ENCODE measurements around the gene PNKP. TPM values are rescaled to one million over a fixed set of nuclear protein-coding genes. Genes with fewer than 3 reads are reported as not detected.

Gene PNKP
- total and polyA plus RNA-seq, 7 experiments from 2014 or later = 19.4 to 174 (median 153) TPM

GRCh38 chr19:49851456-49852259 lies 15.7 kb downstream of the PNKP start:
- intact Hi-C loops (cut with micrococcal nuclease) = loop anchor here (1.0 to 2.0 kb wide), 4 partner anchors 16 to 271 kb away; partner anchors contain the start of genes NOSIP (in 2 of the 2), PRRG2 (in 2 of the 2), ATF5 (in 1 of the 2) and NUP62 (in 1 of the 2)
- peak overlapping the region; percentile 46 for H3K4me3 ChIP-seq (ENCODE audit: low read length)
- H3K9me3 ChIP-seq (ENCODE audit: control insufficient read depth in 2 of 3, low read length in 3 of 3) = no peaks in the 10 kb centered on the region
- H3K36me3 Mint-ChIP-seq = peaks cover 0 to 10% (median 4%) of the 10 kb centered on the region in 5 donors
- peaks cover 7 to 25% of the 10 kb centered on the region in 2 donors for H3K4me1 ChIP-seq (ENCODE audit: control insufficient read depth in 2 of 2, insufficient read depth in 2 of 2, low read length in 2 of 2)
- peaks cover 0 to 11% (median 0%) of the 10 kb centered on the region in 5 donors for H3K27me3 Mint-ChIP-seq
- peaks cover 22 to 37% (median 33%) of the 10 kb centered on the region in 7 donors for H3K4me1 Mint-ChIP-seq
- POLR2A ChIA-PET = interaction anchor here (0.7 to 4.5 kb wide), 17 partner anchors 9 to 1522 kb away, joined by 3 to 39 read pairs (median 4); partner anchors contain the start of genes AKT1S1, BCL2L12, FUZ and IRF3
- H3K4me3 Mint-ChIP-seq = peak overlapping the region; percentile 74 to 93 (median 88)
- peaks cover 0 to 29% (median 0%) of the 10 kb centered on the region in 3 experiments for H3K36me3 ChIP-seq (ENCODE audit: control insufficient read depth in 2 of 3, insufficient read depth in 3 of 3, low read length in 3 of 3)
- peak; percentile 12 for ATAC-seq
- no peaks in the 10 kb centered on the region for H3K27me3 ChIP-seq (ENCODE audit: control insufficient read depth in 2 of 2, insufficient read depth in 2 of 2, low read length in 2 of 2)
- peak in 5 of 9 donors; percentile 33 to 40 (median 38) for DNase-seq
- peak overlapping the region; percentile 99 for H3K27ac ChIP-seq (ENCODE audit: low read depth, low read length)
- CTCF ChIA-PET = no interaction called here
- H3K27ac Mint-ChIP-seq = peak overlapping the region; percentile 65 to 93 (median 87)
- H3K9me3 Mint-ChIP-seq = peaks cover 0 to 10% (median 3%) of the 10 kb centered on the region in 11 donors

GRCh38 chr19:49850487-49851342 lies 16.7 kb downstream of the PNKP start, which contains the start of gene PTOV1:
PTOV1 (plus strand) TSS chr19:49851159.
- H3K9me3 Mint-ChIP-seq = peaks cover 0 to 10% (median 3%) of the 10 kb centered on the region in 11 donors
- H3K27ac ChIP-seq (ENCODE audit: low read depth, low read length) = peak within 1 kb of the TSS; percentile 99
- H3K27me3 ChIP-seq (ENCODE audit: control insufficient read depth in 2 of 2, insufficient read depth in 2 of 2, low read length in 2 of 2) = no peaks in the 10 kb centered on the region
- ChIA-PET POLR2A (interaction anchor here (0.8 to 4.5 kb wide), 22 partner anchors 8 to 1521 kb away, joined by 3 to 39 read pairs (median 4); partner anchors contain the start of genes AKT1S1, BCL2L12, FUZ and GYS1), CTCF (interaction anchor here (0.8 kb wide), 1 partner anchor 26 kb away, joined by 3 read pairs; the partner anchor contains the start of gene AKT1S1)
- peak within 1 kb of the TSS; percentile 89 for H3K4me3 ChIP-seq (ENCODE audit: low read length)
- intact Hi-C loops (cut with micrococcal nuclease) = loop anchor here (1.0 to 2.0 kb wide), 10 partner anchors 17 to 270 kb away; partner anchors contain the start of genes AKT1S1 (in 2 of the 2), ATF5 (in 2 of the 2), FUZ (in 2 of the 2) and MED25 (in 2 of the 2)
- peaks cover 0 to 10% (median 4%) of the 10 kb centered on the region in 5 donors for H3K36me3 Mint-ChIP-seq
- peaks cover 0 to 20% (median 0%) of the 10 kb centered on the region in 3 experiments for H3K36me3 ChIP-seq (ENCODE audit: control insufficient read depth in 2 of 3, insufficient read depth in 3 of 3, low read length in 3 of 3)
- peak; percentile 93 for ATAC-seq
- H3K27me3 Mint-ChIP-seq = peaks cover 0 to 11% (median 0%) of the 10 kb centered on the region in 5 donors
- peak; percentile 78 to 97 (median 88) for DNase-seq
- peaks cover 7 to 25% of the 10 kb centered on the region in 2 donors for H3K4me1 ChIP-seq (ENCODE audit: control insufficient read depth in 2 of 2, insufficient read depth in 2 of 2, low read length in 2 of 2)
- H3K9me3 ChIP-seq (ENCODE audit: control insufficient read depth in 2 of 3, low read length in 3 of 3) = no peaks in the 10 kb centered on the region
- peak within 1 kb of the TSS; percentile 91 to 96 (median 92) for H3K4me3 Mint-ChIP-seq
- peaks cover 22 to 37% (median 33%) of the 10 kb centered on the region in 7 donors for H3K4me1 Mint-ChIP-seq
- H3K27ac Mint-ChIP-seq = peak within 1 kb of the TSS; percentile 85 to 98 (median 95)

- Histone ChIP-seq H3K27me3 (ENCODE audit: control insufficient read depth in 2 of 2, insufficient read depth in 2 of 2, low read length in 2 of 2) (no peaks in the 10 kb centered on the region), H3K4me1 (ENCODE audit: control insufficient read depth in 2 of 2, insufficient read depth in 2 of 2, low read length in 2 of 2) (peaks cover 7 to 25% of the 10 kb centered on the region in 2 donors), H3K36me3 (ENCODE audit: control insufficient read depth in 2 of 3, insufficient read depth in 3 of 3, low read length in 3 of 3) (peaks cover 0 to 14% (median 0%) of the 10 kb centered on the region in 3 experiments), H3K27ac (ENCODE audit: low read depth, low read length) (peak overlapping the region; percentile 99), H3K9me3 (ENCODE audit: control insufficient read depth in 2 of 3, low read length in 3 of 3) (no peaks in the 10 kb centered on the region), H3K4me3 (ENCODE audit: low read length) (peak overlapping the region; percentile 89)
- no peak for DNase-seq
- Mint-ChIP-seq H3K27me3 (peaks cover 0 to 12% (median 0%) of the 10 kb centered on the region in 5 donors), H3K4me1 (peaks cover 22 to 37% (median 33%) of the 10 kb centered on the region in 7 donors), H3K36me3 (peaks cover 0 to 8% (median 4%) of the 10 kb centered on the region in 5 donors), H3K27ac (peak overlapping the region; percentile 79 to 98 (median 95)), H3K9me3 (peaks cover 0 to 10% (median 2%) of the 10 kb centered on the region in 11 donors), H3K4me3 (peak overlapping the region; percentile 78 to 96 (median 92))
- ATAC-seq = no peak
- intact Hi-C loops (cut with micrococcal nuclease) = loop anchor here (1.0 to 2.0 kb wide), 10 partner anchors 17 to 269 kb away; partner anchors contain the start of genes AKT1S1 (in 2 of the 2), ATF5 (in 2 of the 2), FUZ (in 2 of the 2) and MED25 (in 2 of the 2)
- CTCF ChIA-PET = interaction anchor here (0.8 kb wide), 1 partner anchor 27 kb away, joined by 3 read pairs; the partner anchor contains the start of gene AKT1S1
- POLR2A ChIA-PET = interaction anchor here (0.8 to 4.5 kb wide), 17 partner anchors 9 to 857 kb away, joined by 3 to 39 read pairs (median 5); partner anchors contain the start of genes AKT1S1, FUZ, GYS1 and MED25
Measured at GRCh38 chr19:49850221-49850486, 17.2 kb downstream of the PNKP start.

GRCh38 chr19:49849433-49850220 lies 17.7 kb downstream of the PNKP start:
- Histone ChIP-seq H3K27ac (ENCODE audit: low read depth, low read length) (no peak overlapping the region), H3K36me3 (ENCODE audit: control insufficient read depth in 2 of 3, insufficient read depth in 3 of 3, low read length in 3 of 3) (peaks cover 0 to 9% (median 0%) of the 10 kb centered on the region in 3 experiments), H3K27me3 (ENCODE audit: control insufficient read depth in 2 of 2, insufficient read depth in 2 of 2, low read length in 2 of 2) (no peaks in the 10 kb centered on the region), H3K9me3 (ENCODE audit: control insufficient read depth in 2 of 3, low read length in 3 of 3) (no peaks in the 10 kb centered on the region), H3K4me1 (ENCODE audit: control insufficient read depth in 2 of 2, insufficient read depth in 2 of 2, low read length in 2 of 2) (peaks cover 7 to 25% of the 10 kb centered on the region in 2 donors), H3K4me3 (ENCODE audit: low read length) (peak overlapping the region; percentile 89)
- peaks cover 0 to 13% (median 0%) of the 10 kb centered on the region in 5 donors for H3K27me3 Mint-ChIP-seq
- peak overlapping the region; percentile 78 to 96 (median 92) for H3K4me3 Mint-ChIP-seq
- ATAC-seq (no peak), DNase-seq (no peak)
- POLR2A ChIA-PET = interaction anchor here (0.8 to 4.5 kb wide), 10 partner anchors 15 to 256 kb away, joined by 3 to 39 read pairs (median 6); partner anchors contain the start of genes AKT1S1, FUZ, MED25 and TBC1D17
- intact Hi-C loops (cut with micrococcal nuclease) = loop anchor here (1.0 to 2.0 kb wide), 10 partner anchors 18 to 269 kb away; partner anchors contain the start of genes AKT1S1 (in 2 of the 2), ATF5 (in 2 of the 2), FUZ (in 2 of the 2) and MED25 (in 2 of the 2)
- H3K4me1 Mint-ChIP-seq = peaks cover 22 to 37% (median 33%) of the 10 kb centered on the region in 7 donors
- CTCF ChIA-PET = no interaction called here
- H3K9me3 Mint-ChIP-seq = peaks cover 0 to 10% (median 2%) of the 10 kb centered on the region in 11 donors
- H3K36me3 Mint-ChIP-seq = peaks cover 0 to 8% (median 4%) of the 10 kb centered on the region in 5 donors
- peak overlapping the region; percentile 59 to 98 (median 95) for H3K27ac Mint-ChIP-seq

GRCh38 chr19:49848938-49849337 lies 18.4 kb downstream of the PNKP start:
- intact Hi-C loops (cut with micrococcal nuclease) = no loop called here
- CTCF ChIA-PET = no interaction called here
- POLR2A ChIA-PET = interaction anchor here (0.7 to 4.5 kb wide), 3 partner anchors 34 to 131 kb away, joined by 3 to 39 read pairs (median 9); partner anchors contain the start of gene FUZ
- peak overlapping the region; percentile 5 to 83 (median 68) for H3K4me3 Mint-ChIP-seq
- H3K4me1 ChIP-seq (ENCODE audit: control insufficient read depth in 2 of 2, insufficient read depth in 2 of 2, low read length in 2 of 2) = peaks cover 7 to 25% of the 10 kb centered on the region in 2 donors
- ATAC-seq (no peak), DNase-seq (no peak)
- H3K27me3 ChIP-seq (ENCODE audit: control insufficient read depth in 2 of 2, insufficient read depth in 2 of 2, low read length in 2 of 2) = no peaks in the 10 kb centered on the region
- H3K27ac ChIP-seq (ENCODE audit: low read depth, low read length) = no peak overlapping the region
- no peak overlapping the region for H3K4me3 ChIP-seq (ENCODE audit: low read length)
- H3K4me1 Mint-ChIP-seq = peaks cover 22 to 37% (median 33%) of the 10 kb centered on the region in 7 donors
- H3K36me3 ChIP-seq (ENCODE audit: control insufficient read depth in 2 of 3, insufficient read depth in 3 of 3, low read length in 3 of 3) = peaks cover 0 to 4% (median 0%) of the 10 kb centered on the region in 3 experiments
- peak overlapping the region in 5 of 9 donors; percentile 0 to 93 (median 75) for H3K27ac Mint-ChIP-seq
- no peaks in the 10 kb centered on the region for H3K9me3 ChIP-seq (ENCODE audit: control insufficient read depth in 2 of 3, low read length in 3 of 3)
- peaks cover 0 to 10% (median 2%) of the 10 kb centered on the region in 11 donors for H3K9me3 Mint-ChIP-seq
- peaks cover 0 to 13% (median 0%) of the 10 kb centered on the region in 5 donors for H3K27me3 Mint-ChIP-seq
- H3K36me3 Mint-ChIP-seq = peaks cover 0 to 8% (median 4%) of the 10 kb centered on the region in 5 donors
